ENCODE results near the gene SUPT5H. TPM values are rescaled to one million over a fixed set of nuclear protein-coding genes. Genes with fewer than 3 reads are reported as not detected.

The SUPT5H gene
- total and polyA plus RNA-seq, 2 of the 13 experiments (the other 11 are each of a cell fraction or from before 2014, with no cell fraction given) = 48.2 to 51.7 TPM

GRCh38 chr19:39412100-39412866 is 33.1 kb upstream of the SUPT5H start, which contains the start of gene PLEKHG2 (continued):
- peak; percentile 54; the same call in 1 of the 2 replicates for TF ChIP-seq TIGD3 (CRISPR knock-in tag; IDR thresholded peaks at IDR 0.05; ENCODE audit: borderline replicate concordance)
- TF ChIP-seq ARNT2 (CRISPR knock-in tag; IDR thresholded peaks at IDR 0.05; ENCODE audit: low read depth) = 0 out of 2 replicates have a peak, but pooled peaks have one; percentile 41
- TF ChIP-seq MTF1 (CRISPR knock-in tag; IDR thresholded peaks at IDR 0.05) = no peak; the same call in 1 of the 2 replicates
- no peak; the same call in 1 of the 2 replicates for TF ChIP-seq ZNF563 (CRISPR knock-in tag; IDR thresholded peaks at IDR 0.05)
- peak; percentile 65; the same call in 1 of the 2 replicates for TF ChIP-seq NR2F2 (IDR thresholded peaks at IDR 0.05; ENCODE audit: borderline replicate concordance, low read depth)
- no peak for TF ChIP-seq THAP9 (CRISPR knock-in tag; IDR thresholded peaks at IDR 0.05; ENCODE audit: borderline replicate concordance)
- no peak for TF ChIP-seq ZBTB44 (CRISPR knock-in tag; IDR thresholded peaks at IDR 0.05)
- TF ChIP-seq SALL2 (CRISPR knock-in tag; IDR thresholded peaks at IDR 0.05) = peak; percentile 51; the same call in 1 of the 2 replicates
- TF ChIP-seq ZKSCAN8 (CRISPR knock-in tag; IDR thresholded peaks at IDR 0.05; ENCODE audit: borderline replicate concordance) = peak; percentile 51; the same call in 1 of the 2 replicates
- peak; percentile 67 for TF ChIP-seq SAP130 (CRISPR knock-in tag; IDR thresholded peaks at IDR 0.05; ENCODE audit: low read depth)
- peak; percentile 50; the same call in 1 of the 2 replicates for TF ChIP-seq ZNF274 (CRISPR knock-in tag; IDR thresholded peaks at IDR 0.05)
- 0 out of 2 replicates have a peak, but pooled peaks have one; percentile 12 for TF ChIP-seq ZNF441 (CRISPR knock-in tag; IDR thresholded peaks at IDR 0.05; ENCODE audit: borderline replicate concordance)
- peak; percentile 89 for TF ChIP-seq TFDP2 (CRISPR knock-in tag; IDR thresholded peaks at IDR 0.05)
- peak; percentile 59 for TF ChIP-seq HOXA3 (CRISPR knock-in tag; IDR thresholded peaks at IDR 0.05)
- peak in 1 of 2 experiments; percentile 35; a peak in 2 of 4 replicates for TF ChIP-seq EP300 (IDR thresholded peaks at IDR 0.05; ENCODE audit: low read depth in 2 of 2, low read length in 2 of 2)
- 0 out of 2 replicates have a peak, but pooled peaks have one; percentile 6 for TF ChIP-seq EP300 (CRISPR knock-in tag; IDR thresholded peaks at IDR 0.05; ENCODE audit: borderline replicate concordance)
- TF ChIP-seq IKZF5 (CRISPR knock-in tag; IDR thresholded peaks at IDR 0.05) = peak; percentile 84; the same call in 1 of the 2 replicates
- TF ChIP-seq RFX5 (IDR thresholded peaks at IDR 0.05; ENCODE audit: low read depth, low read length) = peak; percentile 21; the same call in 1 of the 2 replicates
- TF ChIP-seq ZNF543 (CRISPR knock-in tag; IDR thresholded peaks at IDR 0.05) = 0 out of 2 replicates have a peak, but pooled peaks have one; percentile 17
- TF ChIP-seq PPARG (CRISPR knock-in tag; conservative IDR thresholded peaks at IDR 0.05) = peak; percentile 55; the same call in 1 of the 2 replicates
